Upper lobe of left lung (tissue), 4 donors: ENCODE results near the gene PFAS.

Experiments used
- POLR2A ChIP-seq, 4 donors: fragments of 450-650 bp; IDR thresholded peaks; one replicate each; pipeline ENCODE4 v1.5.1; 2016 to 2017; ENCODE audit warnings: antibody characterized with exemption in 4 of 4, mild to moderate bottlenecking in 2 of 4
- POLR2AphosphoS5 ChIP-seq, 2 donors: sonication (generic); formaldehyde crosslinking; IDR thresholded peaks; one replicate each; pipeline ENCODE4 v1.5.1; 2017; ENCODE audit warnings: antibody characterized with exemption in 2 of 2
- TF ChIP-seq, protein P1 (sequence below), 6 experiments: fragments of 450-650 bp in 4 of 6; fragments of 200-600 bp in 2 of 6; sonication (generic) in 2 of 6; IDR thresholded peaks; one replicate each; pipeline ENCODE4 v1.5.1; 2016 to 2019; ENCODE audit warnings: antibody characterized with exemption in 6 of 6

DNA sequence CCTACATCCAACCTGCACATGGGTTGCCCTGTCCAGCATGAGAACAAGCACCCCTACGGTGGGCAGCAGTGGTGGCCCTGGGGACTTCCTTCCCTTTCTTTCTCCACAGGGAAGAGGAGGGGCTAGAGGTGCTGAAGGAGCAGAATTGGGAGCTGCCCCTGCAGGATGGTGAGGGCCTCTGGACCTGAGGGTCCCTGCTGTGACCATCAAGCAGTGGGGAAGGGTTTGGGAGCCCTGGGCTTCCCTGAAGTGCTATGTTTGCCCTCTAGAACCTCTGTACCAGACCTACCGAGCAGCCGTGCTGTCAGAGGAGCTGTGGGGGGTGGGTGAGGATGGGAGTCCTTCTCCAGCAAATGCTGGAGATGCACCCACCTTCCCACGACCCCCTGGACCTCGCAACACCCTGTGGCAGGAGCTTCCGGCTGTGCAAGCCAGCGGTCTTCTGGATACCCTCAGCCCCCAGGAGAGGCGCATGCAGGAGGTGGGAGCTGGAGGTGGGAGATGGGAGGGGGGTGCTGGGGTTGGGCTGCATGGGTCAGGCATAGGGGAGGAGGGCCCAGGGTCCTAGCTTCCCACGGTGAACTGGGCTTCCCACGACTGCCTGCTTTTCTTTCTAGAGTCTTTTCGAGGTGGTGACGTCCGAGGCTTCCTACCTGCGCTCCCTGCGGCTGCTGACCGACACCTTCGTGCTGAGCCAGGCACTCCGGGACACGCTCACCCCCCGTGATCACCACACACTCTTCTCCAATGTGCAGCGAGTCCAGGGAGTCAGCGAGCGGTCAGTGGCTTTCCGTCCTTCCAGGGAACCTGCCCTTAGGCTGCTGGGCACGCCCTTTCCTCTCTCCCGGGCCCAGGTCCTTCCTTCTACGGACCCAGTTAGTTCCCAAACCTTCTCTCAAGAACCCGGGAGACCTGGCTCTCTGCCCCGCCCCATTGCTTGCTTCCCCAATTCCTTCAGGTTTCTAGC, 66.0 kb downstream of the PFAS start:
- TF ChIP-seq, protein P1, sequence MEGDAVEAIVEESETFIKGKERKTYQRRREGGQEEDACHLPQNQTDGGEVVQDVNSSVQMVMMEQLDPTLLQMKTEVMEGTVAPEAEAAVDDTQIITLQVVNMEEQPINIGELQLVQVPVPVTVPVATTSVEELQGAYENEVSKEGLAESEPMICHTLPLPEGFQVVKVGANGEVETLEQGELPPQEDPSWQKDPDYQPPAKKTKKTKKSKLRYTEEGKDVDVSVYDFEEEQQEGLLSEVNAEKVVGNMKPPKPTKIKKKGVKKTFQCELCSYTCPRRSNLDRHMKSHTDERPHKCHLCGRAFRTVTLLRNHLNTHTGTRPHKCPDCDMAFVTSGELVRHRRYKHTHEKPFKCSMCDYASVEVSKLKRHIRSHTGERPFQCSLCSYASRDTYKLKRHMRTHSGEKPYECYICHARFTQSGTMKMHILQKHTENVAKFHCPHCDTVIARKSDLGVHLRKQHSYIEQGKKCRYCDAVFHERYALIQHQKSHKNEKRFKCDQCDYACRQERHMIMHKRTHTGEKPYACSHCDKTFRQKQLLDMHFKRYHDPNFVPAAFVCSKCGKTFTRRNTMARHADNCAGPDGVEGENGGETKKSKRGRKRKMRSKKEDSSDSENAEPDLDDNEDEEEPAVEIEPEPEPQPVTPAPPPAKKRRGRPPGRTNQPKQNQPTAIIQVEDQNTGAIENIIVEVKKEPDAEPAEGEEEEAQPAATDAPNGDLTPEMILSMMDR (IDR thresholded peaks at IDR 0.05): no peak
- no peak for TF ChIP-seq POLR2A (IDR thresholded peaks at IDR 0.05)
- no peak for TF ChIP-seq POLR2AphosphoS5 (IDR thresholded peaks at IDR 0.05)
